Fibroblast of the aortic adventitia (primary cell): Measurements from ENCODE around the gene ST7L. TPM values are rescaled to one million over a fixed set of nuclear protein-coding genes. Genes with fewer than 3 reads are reported as not detected.
A peak's percentile ranks its signal among the peaks of the same experiment; 100 is the strongest.

Experiments
- DNase-seq: peaks from one replicate; pipeline ENCODE4 v3.0.0-alpha.2; 2010; ENCODE audit warnings: low read depth
- H3K4me3 ChIP-seq: 2 replicates; pipeline ENCODE4 v1.5.1; 2011; ENCODE audit warnings: low read depth, mild to moderate bottlenecking, control low read depth, low read length, moderate library complexity
- CTCF ChIP-seq: IDR thresholded peaks from 2 replicates; pipeline ENCODE4 v1.5.1; 2011; ENCODE audit warnings: mild to moderate bottlenecking, low read length, control low read depth, inconsistent platforms; ENCODE audit not compliant: insufficient read depth
- total RNA-seq: library from RNA; depleted of rRNA; stranded (reverse); fragments of >200 nt; gene quantifications from 2 replicates; pipeline ENCODE4 v1.2.3, GENCODE V29; 2012; ENCODE audit warnings: low replicate concordance

Gene ST7L
- total RNA-seq, 1 donor = 22.1 TPM

- DNase-seq = no peak
- no peak for TF ChIP-seq CTCF
- H3K4me3 ChIP-seq = no peak overlapping the region
Observed at GRCh38 chr1:112518186-112518585, 100.8 kb downstream of the ST7L start.

- H3K4me3 ChIP-seq = no peak overlapping the region
- TF ChIP-seq CTCF = no peak
- no peak for DNase-seq
Observed at GRCh38 chr1:112517646-112518045, 101.3 kb downstream of the ST7L start.

- no peak for TF ChIP-seq CTCF
- no peak for DNase-seq
- no peak overlapping the region for H3K4me3 ChIP-seq
Observed at GRCh38 chr1:112517231-112517630, 101.7 kb downstream of the ST7L start.

GRCh38 chr1:112516141-112516540 lies 102.8 kb downstream of the ST7L start:
- no peak for TF ChIP-seq CTCF
- H3K4me3 ChIP-seq = no peak overlapping the region
- DNase-seq = no peak

- DNase-seq = peak; percentile 82
- H3K4me3 ChIP-seq = no peak overlapping the region
- no peak for TF ChIP-seq CTCF
Observed at GRCh38 chr1:112515311-112516009, 103.5 kb downstream of the ST7L start.

GRCh38 chr1:112514901-112515300 lies 104.0 kb downstream of the ST7L start:
- no peak for TF ChIP-seq CTCF
- DNase-seq = no peak
- H3K4me3 ChIP-seq = no peak overlapping the region
